ENCODE results near the gene KIF2A.
A peak's percentile ranks its signal among the peaks of the same experiment; 100 is the strongest.

KIF2A gene

GRCh38 chr5:62265648-62266112 lies 40.3 kb upstream of the KIF2A start:
- H3K4me3 ChIP-seq (ENCODE audit: low read depth, low read length): no peak overlapping the region
- no peak for DNase-seq (ENCODE audit: low read depth)
- TF ChIP-seq POLR2A (IDR thresholded peaks at IDR 0.05; ENCODE audit: extremely low read depth, insufficient read length): no peak
- no peak for TF ChIP-seq CTCF (IDR thresholded peaks at IDR 0.05; ENCODE audit: low read depth, low read length)
- no peak for TF ChIP-seq MYC (IDR thresholded peaks at IDR 0.05; ENCODE audit: low read depth, low read length)
- TF ChIP-seq MAX (IDR thresholded peaks at IDR 0.05; ENCODE audit: low read depth, low read length): no peak

- TF ChIP-seq MYC (IDR thresholded peaks at IDR 0.05; ENCODE audit: low read depth, low read length): no peak
- no peak for TF ChIP-seq MAX (IDR thresholded peaks at IDR 0.05; ENCODE audit: low read depth, low read length)
- no peak for TF ChIP-seq CTCF (IDR thresholded peaks at IDR 0.05; ENCODE audit: low read depth, low read length)
- TF ChIP-seq POLR2A (IDR thresholded peaks at IDR 0.05; ENCODE audit: extremely low read depth, insufficient read length): no peak
- no peak overlapping the region for H3K4me3 ChIP-seq (ENCODE audit: low read depth, low read length)
- no peak for DNase-seq (ENCODE audit: low read depth)
Measured at GRCh38 chr5:62266573-62266972, 39.4 kb upstream of the KIF2A start.

- TF ChIP-seq CTCF (IDR thresholded peaks at IDR 0.05; ENCODE audit: low read depth, low read length) (no peak), MYC (IDR thresholded peaks at IDR 0.05; ENCODE audit: low read depth, low read length) (no peak), POLR2A (IDR thresholded peaks at IDR 0.05; ENCODE audit: extremely low read depth, insufficient read length) (no peak), MAX (IDR thresholded peaks at IDR 0.05; ENCODE audit: low read depth, low read length) (no peak)
- no peak overlapping the region for H3K4me3 ChIP-seq (ENCODE audit: low read depth, low read length)
- no peak for DNase-seq (ENCODE audit: low read depth)
Measured at GRCh38 chr5:62268234-62268633, 37.8 kb upstream of the KIF2A start.

GRCh38 chr5:62268792-62269191 lies 37.2 kb upstream of the KIF2A start:
- DNase-seq (ENCODE audit: low read depth): peak; percentile 13
- no peak overlapping the region for H3K4me3 ChIP-seq (ENCODE audit: low read depth, low read length)
- no peak for TF ChIP-seq MYC (IDR thresholded peaks at IDR 0.05; ENCODE audit: low read depth, low read length)
- no peak for TF ChIP-seq POLR2A (IDR thresholded peaks at IDR 0.05; ENCODE audit: extremely low read depth, insufficient read length)
- TF ChIP-seq CTCF (IDR thresholded peaks at IDR 0.05; ENCODE audit: low read depth, low read length): no peak
- TF ChIP-seq MAX (IDR thresholded peaks at IDR 0.05; ENCODE audit: low read depth, low read length): no peak

- no peak for DNase-seq (ENCODE audit: low read depth)
- TF ChIP-seq MAX (IDR thresholded peaks at IDR 0.05; ENCODE audit: low read depth, low read length) (no peak), MYC (IDR thresholded peaks at IDR 0.05; ENCODE audit: low read depth, low read length) (no peak), POLR2A (IDR thresholded peaks at IDR 0.05; ENCODE audit: extremely low read depth, insufficient read length) (no peak), CTCF (IDR thresholded peaks at IDR 0.05; ENCODE audit: low read depth, low read length) (no peak)
- no peak overlapping the region for H3K4me3 ChIP-seq (ENCODE audit: low read depth, low read length)
Measured at GRCh38 chr5:62271370-62271769, 34.6 kb upstream of the KIF2A start.

- DNase-seq (ENCODE audit: low read depth): no peak
- no peak overlapping the region for H3K4me3 ChIP-seq (ENCODE audit: low read depth, low read length)
- TF ChIP-seq MAX (IDR thresholded peaks at IDR 0.05; ENCODE audit: low read depth, low read length) (no peak), CTCF (IDR thresholded peaks at IDR 0.05; ENCODE audit: low read depth, low read length) (no peak), POLR2A (IDR thresholded peaks at IDR 0.05; ENCODE audit: extremely low read depth, insufficient read length) (no peak), MYC (IDR thresholded peaks at IDR 0.05; ENCODE audit: low read depth, low read length) (no peak)
Measured at GRCh38 chr5:62271870-62272269, 34.1 kb upstream of the KIF2A start.
